Stimulated activated CD8-positive, alpha-beta memory T cell treated with anti-CD3 and anti-CD28 coated beads, Interleukin-4, amount 100 ng/mL, for 4 hours (primary cell): ENCODE data around the gene RNF227.

Experiments
- DNase-seq, 2 donors: peaks; one replicate each; pipeline ENCODE4 v3.0.0-alpha.2; 2020; ENCODE audit warnings: low read depth in 2 of 2, low spot score in 1 of 2

RNF227 gene

GRCh38 chr17:7889166-7889955 lies 26.7 kb downstream of the RNF227 start:
- DNase-seq = no peak

- DNase-seq = peak in 1 of 2 donors; percentile 19
Observed at GRCh38 chr17:7888184-7888920, 27.7 kb downstream of the RNF227 start, which contains the start of gene CHD3. TSS of gene CHD3 (plus strand) at chr17:7888789. CDS start at chr17:7889001, 212 bp downstream.

DNA sequence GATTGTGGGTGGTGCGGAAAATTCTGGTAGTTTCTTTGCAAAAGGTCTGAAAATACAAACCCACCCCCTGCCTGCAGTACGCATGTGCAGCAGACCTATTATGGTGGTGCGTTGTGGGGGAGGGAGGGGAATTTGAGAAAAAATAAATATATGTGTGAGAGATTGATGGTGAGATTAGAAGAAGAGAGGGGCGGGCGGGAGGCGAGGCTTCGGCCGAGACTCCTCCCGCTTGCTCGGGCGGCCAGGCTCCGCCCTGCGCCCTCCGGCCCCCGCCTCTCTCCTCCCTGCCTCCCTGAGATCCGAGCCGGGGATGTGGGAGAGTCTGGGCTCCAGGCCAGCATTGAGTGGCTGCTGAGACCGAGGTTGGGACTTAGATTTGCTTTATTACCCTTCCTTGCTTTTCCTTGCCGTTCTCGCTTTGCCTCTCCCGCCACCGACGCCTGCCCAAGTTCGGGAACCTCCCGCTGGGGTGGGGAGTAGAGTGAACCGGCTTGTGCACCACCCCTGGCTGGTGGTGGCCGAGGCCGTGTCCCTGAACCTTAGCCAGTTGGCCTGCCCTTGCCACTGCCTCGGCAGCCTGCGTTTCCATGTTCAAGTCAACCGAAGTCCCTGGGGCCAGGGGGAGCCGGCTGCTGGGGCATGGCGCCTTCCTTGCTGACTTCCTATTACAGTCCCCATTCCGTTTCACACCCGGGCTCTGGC lies 28.5 kb downstream of the RNF227 start:
- DNase-seq = peak; percentile 82 to 87

GRCh38 chr17:7887038-7887481 lies 29.0 kb downstream of the RNF227 start:
- no peak for DNase-seq

GRCh38 chr17:7886227-7887037 lies 29.7 kb downstream of the RNF227 start:
- peak; percentile 11 to 29 for DNase-seq

GRCh38 chr17:7885367-7886226 lies 30.5 kb downstream of the RNF227 start:
- peak; percentile 4 to 27 for DNase-seq

DNA sequence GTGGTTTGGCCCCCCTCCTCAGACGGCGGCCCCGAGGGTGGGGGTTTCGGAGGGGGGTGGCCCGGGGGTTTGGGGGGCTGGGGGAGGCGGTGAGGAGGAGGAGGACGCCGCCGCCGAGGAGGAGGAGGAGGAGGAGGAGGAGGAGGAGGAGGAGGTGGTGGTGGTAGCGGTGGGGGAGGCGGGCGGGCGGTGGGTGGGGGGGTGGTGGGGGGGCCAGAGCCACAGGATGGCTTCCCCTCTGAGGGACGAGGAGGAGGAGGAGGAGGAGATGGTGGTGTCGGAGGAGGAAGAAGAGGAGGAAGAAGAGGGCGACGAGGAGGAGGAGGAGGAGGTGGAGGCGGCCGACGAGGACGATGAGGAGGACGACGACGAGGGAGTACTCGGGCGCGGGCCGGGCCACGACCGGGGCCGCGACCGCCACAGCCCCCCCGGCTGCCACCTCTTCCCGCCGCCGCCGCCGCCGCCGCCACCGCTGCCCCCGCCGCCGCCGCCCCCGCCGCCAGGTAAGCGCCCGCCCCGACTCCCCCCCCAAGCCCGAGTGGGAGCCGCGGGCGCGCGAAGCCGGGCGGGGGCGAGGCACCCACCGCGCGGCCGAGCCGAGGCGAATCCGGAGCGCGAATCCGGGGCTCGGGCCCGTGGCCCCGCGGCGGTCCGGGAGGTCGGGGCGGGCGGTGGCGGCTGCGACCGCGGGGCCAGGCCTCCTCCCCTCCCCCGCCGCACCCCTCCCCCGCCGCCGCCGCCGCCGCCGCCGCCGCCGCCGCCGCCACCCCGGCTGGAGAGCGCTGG lies 31.3 kb downstream of the RNF227 start:
- DNase-seq = peak; percentile 17 to 32

DNA sequence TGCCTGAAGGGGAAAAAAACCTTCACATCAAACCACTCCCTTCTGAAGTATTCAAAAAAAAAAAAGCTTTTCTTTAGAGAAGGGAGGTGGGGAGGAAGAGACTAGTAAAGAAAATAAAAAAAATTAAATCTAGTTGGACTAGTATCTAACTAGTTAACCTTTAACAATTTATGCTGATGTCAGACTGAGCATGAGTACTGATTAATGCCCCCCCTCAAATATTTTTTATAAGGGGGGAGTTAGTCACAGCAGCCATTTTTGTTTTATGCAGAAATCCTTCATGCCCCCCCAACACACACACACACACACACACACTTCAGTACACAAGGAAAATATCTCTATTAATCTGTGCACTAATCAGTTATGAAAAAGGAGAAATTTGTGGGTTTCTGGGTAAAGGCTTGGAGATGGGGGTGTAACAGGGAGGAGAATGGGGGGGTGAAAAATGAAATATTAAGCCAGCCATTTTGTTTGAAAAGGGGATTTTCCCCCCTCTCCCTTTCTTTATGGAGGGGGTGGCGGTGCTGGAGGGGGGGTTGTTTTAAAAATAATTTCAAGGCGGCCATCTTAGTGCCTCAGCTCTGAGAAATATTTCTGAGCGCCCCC lies 32.2 kb downstream of the RNF227 start:
- peak in 1 of 2 donors; percentile 21 for DNase-seq

- DNase-seq = no peak
Observed at GRCh38 chr17:7882629-7883028, 33.5 kb downstream of the RNF227 start.

DNA sequence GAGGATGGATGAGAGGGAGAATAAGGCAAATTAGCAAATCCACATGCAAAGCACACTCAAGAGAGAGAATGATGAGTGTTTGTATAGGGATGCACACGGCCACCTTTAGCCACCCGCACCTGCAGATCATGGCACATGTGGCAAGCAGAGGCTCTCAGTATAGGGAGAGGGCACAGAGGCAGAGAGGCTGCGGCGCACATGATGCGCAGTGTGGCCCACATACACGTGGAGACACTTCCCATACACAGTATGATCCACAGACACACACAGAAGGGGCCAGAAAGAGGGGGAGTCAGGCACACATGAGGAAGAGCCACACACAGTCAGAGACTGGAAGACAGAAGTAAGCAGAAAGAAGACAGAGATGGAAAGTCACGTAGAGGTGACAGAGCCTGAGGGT lies 34.0 kb downstream of the RNF227 start:
- DNase-seq = no peak

- no peak for DNase-seq
Observed at GRCh38 chr17:7881276-7882054, 34.6 kb downstream of the RNF227 start.

DNA sequence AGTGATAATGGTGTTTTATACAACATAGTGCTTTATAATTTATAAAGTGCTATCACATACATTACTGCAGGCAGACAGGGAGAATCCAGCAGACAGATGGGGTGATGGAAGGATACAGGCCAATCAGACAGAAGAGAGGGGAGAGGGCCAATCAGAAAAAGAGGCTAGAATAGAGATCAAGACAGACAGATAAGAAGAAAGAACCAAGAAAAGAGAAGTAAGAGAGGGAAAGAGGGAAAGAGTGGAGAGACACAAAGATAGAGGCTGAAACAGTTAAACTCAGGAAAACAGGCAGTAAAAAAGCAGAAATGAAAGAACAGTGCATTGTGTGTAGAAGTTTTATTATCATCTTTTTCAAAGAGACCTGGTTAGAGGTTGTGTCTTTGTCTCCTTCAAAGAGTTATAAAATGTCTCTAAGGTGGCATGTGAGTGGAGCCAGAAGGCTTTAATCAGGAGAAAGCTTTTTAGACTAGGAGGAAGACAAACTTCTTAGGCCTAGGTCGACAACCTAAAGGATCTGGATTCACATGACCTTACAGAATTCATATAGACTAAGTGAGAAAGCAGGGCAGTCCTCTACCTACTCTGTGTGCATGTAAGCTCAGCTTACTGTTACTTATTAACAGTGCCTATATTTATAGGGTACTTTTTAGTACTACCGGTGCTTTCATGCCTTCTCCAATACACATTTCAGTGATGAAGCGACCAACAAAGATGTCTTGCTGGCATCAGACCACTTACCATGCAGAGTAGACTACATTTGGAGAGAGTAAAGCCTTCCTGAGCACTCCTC lies 35.8 kb downstream of the RNF227 start:
- no peak for DNase-seq

- no peak for DNase-seq
Observed at GRCh38 chr17:7878234-7878633, 37.9 kb downstream of the RNF227 start.

DNA sequence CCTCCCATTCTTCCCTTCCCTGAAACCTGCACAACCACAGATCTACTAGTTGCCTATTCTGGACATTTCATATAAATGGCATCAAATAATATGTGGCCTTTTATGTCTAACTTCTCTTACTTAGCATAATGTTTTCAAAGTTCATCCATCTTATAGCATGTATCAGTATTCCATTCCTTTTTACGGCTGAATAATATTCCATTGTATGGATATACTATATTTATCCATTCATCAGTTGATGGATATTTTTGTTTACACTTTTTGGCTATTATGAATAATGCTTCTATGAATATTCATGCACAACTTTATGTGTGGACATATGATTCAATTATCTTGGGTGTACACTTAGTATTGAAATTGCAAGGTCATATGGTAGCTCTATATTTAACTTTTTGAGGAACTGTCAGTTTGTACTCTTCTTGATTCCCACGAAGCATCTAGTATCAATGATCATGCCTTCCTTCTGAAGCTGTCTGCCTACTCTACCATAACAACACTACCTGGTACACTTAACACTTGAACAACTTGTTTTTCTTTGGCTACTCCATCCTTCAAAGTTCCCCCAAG lies 40.2 kb downstream of the RNF227 start:
- DNase-seq = no peak

DNA sequence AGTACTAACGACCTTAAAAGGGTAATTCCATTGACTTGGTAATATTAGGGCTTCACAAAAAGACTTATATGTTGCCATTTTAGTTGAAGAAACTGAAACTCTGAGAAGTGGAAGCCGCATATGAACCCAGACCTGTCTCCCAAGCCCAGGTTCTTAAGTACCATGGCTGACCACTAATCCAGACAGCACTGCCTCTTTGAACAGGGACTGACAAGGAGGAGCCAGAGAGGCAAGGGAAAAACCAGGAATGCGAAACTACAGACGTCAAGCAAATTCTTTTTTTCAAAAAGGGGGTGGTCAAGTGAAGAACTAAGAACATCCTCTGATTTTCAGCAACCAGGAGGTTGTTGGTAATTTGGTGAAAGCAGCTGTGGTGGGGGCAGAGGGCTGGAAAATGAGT lies 43.0 kb downstream of the RNF227 start:
- DNase-seq = no peak

DNA sequence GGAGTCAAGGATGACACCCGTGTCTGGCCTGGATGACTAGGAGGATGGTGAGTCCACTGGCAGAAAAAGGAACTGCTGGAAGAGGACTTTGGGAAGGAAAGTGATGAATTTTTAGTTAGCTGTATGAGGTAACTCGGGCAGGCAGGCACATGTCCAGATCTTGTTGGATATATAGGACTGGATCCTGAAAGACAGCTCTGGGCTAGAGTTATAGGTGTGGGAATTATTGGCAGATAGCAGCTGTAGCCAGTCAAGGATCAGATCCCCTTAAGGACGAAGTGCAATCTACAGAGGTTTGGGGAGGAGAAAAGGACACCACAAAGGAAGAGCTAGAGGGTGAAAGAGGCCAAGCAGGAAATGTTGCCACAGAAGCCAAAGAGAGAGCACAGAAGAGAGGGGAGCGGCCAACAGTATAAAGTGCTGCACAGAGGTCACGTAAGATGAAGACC lies 48.2 kb downstream of the RNF227 start:
- no peak for DNase-seq
